HG03103 (cell line): ENCODE data around the gene ZNF576.
"Not testable (repeated sequence)": the region's sequence is repeated elsewhere in the genome, so short reads cannot be mapped to it uniquely, and the experiment has no call there.

Source experiments
- ATAC-seq: cut with Tn5 transposase; IDR thresholded peaks from one replicate; pipeline ENCODE4 v1.9.1; 2021; ENCODE audit warnings: low read depth; ENCODE audit not compliant: unreplicated experiment

Gene ZNF576

DNA sequence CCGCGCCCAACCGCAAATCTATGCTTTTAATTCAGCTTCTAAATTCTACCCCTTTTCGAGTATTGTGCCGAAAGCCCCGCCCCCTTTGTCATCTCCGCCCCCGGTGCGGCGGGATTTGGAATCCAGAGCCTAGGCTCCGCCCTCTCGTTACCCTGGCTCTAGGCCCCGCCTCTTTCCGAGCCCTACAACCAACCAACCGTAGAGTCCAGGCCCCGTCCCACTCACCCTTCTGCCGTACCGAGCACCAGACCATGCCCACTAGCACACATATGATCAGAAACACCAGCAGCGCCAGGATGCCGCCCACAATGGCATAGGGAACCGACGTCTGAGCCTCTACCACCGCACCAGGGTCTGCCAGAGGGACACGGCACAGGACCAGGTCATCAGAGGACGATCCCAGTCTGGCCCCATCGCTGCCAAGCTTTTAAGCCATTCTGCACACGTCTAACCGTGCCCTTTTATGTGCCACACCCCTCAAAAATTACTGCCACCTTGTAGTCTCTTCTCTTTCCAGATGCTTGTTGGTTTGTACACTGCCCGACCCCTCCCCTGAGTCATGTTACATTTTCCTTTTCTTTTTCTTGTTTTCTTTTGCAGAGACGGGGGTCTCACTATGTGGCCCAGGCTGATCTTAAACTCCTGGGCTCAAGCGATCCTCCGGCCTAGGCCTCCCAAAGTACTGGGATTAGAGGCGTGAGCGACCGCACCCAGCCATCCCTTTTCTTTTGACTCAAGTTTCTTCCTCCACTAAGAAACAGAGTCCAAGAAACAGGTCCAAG lies 27.7 kb downstream of the ZNF576 start:
- no peak for ATAC-seq

DNA sequence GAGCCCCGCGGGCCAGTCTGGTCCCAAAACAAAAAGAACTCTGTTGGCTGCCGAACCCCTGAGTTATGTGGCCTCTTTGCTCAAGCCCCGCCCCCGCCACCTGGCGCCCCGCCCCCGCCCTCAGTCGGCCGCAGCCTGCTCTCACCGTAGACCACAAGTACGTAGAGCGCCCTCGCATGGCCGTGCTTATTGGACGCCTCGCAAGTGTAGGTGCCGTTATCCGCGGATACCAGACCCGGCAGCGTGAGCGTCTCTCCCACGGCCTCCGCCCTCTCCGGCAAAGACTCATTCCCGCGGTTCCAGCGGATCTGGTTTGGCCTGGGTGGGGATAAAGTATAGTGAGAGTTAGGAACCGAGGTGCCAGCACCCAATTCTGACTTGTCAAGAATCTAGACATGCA lies 28.5 kb downstream of the ZNF576 start:
- no peak for ATAC-seq

- ATAC-seq = no peak
Measured at GRCh38 chr19:43625918-43626579, 29.7 kb downstream of the ZNF576 start.

GRCh38 chr19:43626838-43627237 lies 30.4 kb downstream of the ZNF576 start:
- ATAC-seq = no peak

GRCh38 chr19:43628646-43629326 lies 32.4 kb downstream of the ZNF576 start:
- no peak for ATAC-seq

DNA sequence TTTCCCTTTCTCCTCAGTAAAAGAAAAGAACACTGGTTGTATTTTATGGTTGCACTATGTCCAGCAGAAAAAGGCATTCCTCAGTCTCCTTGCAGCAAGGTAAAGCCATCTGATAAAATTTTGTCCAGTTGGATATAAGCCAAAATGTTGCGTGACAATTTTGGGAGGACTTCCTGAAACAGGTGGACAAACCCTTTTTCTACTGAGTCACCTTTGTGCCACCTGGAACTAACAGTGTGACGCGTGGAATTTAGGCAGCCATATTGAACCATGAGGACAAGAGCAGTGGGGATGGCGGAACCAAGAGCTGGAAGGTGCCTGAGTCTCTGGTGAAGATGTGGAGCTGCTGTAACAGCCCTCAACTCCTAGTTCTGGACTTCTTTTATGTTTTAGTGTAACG lies 35.1 kb downstream of the ZNF576 start:
- no peak for ATAC-seq

DNA sequence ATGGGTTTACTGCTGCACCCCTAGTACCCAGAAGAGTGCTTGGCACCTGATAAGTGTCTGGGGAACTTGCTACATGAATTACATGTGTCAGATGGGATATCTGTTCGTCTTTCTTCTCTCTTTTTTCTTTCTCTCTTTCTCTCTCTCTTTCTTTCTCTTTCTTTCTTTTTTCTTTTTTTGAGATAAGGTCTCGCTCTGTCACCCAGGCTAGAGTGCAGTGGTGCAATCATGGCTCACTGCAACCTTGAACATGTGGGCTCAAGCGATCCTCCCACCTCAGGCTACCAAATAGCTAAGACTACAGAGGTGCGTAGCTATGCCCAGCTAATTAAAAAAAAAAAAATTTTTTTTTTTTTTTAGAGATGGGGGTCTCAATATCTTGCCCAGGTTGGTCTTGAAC lies 37.1 kb downstream of the ZNF576 start:
- no peak for ATAC-seq

GRCh38 chr19:43634068-43634467 lies 37.7 kb downstream of the ZNF576 start:
- no peak for ATAC-seq

DNA sequence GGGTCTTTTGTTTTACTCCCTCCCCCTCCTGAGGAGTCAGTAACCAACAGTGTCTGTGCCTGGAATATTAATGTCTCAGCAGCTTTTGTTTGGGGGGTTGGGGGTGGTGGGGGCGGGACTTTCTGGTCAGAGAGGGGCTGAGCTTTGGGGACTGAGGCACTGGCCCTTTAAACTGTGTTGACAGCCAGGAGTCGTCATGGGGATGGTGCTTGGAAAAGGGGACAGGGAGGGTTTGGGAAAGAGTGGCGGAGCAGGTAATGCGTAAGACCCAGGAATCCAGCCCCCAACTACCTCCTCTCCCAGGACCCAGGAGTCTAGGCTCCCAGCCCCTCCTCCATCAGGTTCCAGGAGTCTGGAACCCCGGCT lies 38.1 kb downstream of the ZNF576 start:
- no peak for ATAC-seq

GRCh38 chr19:43634872-43635560 lies 38.6 kb downstream of the ZNF576 start:
- ATAC-seq = no peak

DNA sequence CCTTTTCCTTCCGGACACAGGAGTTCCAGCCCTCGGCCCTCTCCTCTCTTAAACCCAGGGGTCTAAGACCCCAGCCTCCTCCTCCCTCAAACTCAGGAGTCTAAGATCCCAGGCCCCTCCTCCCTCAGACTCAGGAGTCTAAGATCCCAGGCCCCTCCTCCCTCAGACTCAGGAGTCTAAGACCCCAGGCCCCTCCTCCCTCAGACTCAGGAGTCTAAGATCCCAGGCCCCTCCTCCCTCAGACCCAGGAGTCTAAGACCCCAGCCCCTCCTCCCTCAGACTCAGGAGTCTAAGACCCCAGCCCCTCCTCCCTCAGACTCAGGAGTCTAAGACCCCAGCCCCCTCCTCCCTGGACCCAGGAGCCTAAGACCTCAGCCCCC lies 39.2 kb downstream of the ZNF576 start:
- ATAC-seq = not testable (repeated sequence)

- ATAC-seq = no peak
Measured at GRCh38 chr19:43636121-43636683, 39.8 kb downstream of the ZNF576 start.

DNA sequence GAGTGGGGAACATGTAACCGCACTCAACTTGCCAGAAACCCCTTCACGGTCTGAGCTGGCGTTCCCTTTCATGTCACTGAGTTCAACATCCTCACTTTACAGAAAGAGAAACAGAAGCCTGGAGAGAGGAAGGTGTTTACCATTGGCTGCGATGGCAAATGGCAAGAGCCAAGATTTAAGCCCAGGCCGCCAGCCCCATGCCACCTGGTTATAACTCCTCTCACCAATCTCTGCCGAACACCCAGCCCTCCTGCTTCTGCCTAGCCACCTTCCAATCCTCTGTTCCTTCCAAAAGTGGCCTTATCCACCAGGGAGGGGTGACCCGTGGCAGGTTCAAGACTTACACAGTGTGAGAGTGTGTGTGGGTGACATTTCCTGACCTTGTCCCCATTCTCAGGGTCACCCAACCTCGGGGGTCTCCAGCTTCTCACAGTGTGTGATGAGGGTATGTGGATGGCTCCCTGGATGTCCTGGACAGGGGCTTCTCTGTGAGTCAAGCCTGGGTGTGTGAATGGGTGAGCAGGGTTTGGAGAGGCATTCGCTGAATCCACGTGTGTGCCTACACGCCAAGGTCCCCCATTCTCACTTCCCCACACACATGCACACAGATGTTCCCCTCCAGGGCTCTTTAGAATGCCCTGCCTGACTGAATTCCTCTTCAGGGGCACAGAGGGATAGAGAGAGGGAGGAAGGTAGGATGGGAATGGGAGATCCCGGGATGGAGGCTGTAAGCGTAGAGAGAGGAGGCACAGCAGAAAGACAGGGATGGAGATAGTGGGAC lies 42.0 kb downstream of the ZNF576 start:
- no peak for ATAC-seq

DNA sequence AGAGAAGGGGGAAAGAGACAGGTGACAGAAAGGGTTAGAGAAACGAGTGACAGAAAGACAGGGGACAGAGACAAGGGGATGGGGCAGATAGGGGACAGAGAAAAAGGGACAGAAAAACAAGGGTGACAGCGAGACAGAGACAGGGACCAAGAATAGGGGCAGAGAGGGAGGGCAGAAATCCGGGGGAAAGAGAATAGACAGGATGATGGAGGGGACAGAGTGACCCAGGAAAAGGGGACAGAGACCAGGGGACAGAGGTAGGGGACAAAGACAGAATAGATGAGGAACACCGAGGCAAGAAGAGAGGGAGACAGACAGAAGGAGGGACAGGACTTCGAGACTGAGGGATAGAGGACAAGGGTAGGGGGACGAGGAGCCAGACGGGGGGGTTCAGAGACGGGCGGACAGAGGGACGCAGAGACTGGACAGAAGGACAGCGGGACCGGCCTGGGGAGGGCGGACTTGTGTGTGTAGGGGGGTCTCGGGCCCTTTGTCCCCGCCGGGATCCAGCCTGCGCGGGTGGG lies 42.7 kb downstream of the ZNF576 start:
- no peak for ATAC-seq

DNA sequence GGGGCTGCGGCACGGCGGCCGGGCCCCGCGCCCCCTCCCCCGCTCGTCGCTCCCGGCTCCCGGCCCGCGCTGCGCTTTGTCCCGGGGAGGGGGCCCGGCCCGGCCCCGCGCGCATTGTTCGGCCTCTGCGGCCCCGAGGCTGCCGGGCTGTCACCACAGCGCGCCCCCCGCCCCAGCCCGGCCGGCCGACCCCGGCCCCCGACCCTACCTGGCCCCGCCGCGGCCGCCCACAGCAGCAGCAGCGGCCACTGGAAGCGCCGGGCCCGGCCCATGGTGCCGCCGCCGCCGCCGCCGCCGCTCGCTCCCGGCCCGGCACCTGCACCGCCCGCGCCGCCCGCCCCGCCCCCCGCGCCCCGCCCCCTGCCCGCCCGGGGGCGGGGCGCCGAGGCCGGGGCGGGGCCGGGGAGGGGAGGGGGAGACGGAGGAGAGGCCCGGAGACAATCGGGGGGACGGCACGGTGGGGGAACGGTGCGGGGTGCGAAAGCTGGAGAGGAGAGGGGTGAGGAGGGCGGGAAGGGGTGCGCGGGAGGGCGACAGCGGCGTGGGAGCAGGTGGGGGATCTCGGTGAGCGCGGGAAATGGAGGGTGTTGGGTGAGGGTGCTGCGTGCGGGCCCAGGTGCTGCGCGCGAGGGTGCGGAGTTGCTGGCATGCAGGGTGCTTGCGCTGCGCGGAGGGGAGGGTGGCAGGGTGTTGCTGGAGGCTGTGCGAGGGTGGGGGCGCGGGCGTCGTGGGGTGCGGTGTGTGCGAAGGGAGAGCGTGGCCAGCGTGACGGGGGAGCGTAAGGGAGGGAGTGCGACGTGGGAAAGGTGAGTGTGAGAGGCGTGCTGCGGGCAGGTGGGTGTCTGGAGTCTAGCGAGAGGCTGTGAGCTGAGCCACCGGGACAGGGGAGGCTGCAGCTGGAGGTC lies 43.4 kb downstream of the ZNF576 start, which contains the start of gene CADM4:
CADM4 (minus strand) TSS at position 332 of the 905 bp plus-strand sequence; CDS start at position 272, 60 bp downstream.
- ATAC-seq = no peak

- ATAC-seq = no peak
Measured at GRCh38 chr19:43640424-43640757, 44.0 kb downstream of the ZNF576 start.

- ATAC-seq = no peak
Measured at GRCh38 chr19:43641333-43641732, 44.9 kb downstream of the ZNF576 start.

DNA sequence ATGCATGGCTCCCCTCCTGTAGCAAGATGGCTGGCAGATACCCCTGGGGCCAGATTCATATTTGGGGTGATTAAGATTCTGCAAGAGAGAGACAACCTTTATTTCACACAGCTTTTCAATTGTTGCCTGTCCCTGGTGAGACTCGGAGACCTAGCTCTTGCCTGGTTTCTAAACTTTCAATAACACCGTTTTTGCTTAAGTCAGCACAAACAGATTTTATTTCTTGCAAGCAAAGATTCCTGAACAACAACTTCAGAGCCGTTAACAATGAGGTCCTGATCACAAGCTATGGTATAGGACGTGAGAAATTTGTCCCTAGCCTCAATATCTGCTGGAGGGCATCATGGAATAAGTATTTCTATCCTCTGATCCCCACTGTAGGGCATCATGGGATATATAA lies 46.1 kb downstream of the ZNF576 start:
- ATAC-seq = no peak

GRCh38 chr19:43643326-43643725 lies 46.9 kb downstream of the ZNF576 start:
- no peak for ATAC-seq
